ENCODE measurements around the gene MLN.

DNA sequence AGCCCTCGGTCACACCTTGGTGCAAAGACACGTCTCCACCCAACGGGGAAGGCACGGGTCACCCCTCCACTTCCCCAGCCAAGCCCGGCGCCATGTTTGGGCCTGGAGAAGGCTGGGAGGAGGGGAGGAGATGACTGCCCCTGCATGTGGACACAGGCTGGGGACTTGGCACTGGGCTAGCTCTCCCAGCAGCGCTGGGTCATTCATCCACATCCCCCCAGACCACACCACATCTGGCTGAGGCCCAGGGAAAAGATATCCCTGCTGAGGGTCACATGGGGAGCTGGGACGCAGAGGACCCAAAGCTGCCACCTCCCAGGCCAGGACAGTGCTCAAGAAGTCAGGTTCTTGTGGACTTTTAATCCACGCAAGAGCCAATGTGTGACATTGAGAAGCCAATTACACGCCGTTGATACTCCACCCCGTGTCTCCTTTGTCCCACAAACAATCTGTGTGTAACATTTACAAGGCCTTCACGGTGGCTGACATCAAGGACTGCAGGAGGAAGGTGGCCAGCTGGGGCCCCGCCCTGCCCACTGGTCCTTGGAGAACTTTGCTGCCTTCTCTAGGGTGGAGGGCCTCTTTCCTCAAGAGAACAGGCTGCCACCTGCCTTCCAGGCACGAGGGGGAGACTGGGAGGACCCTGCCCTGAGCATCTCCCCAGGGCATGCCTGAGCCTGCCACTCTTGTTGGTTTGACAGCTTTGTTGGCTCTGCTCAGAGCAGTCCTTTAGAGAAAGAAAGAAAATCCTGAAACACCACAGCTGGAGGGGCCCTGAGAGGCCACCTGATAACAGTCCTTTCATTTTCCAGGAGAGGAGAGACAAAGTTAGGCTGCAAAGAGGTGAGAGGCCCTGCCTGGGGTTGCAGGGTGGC, 51.8 kb downstream of the MLN start:
- TF ChIP-seq, protein P1, sequence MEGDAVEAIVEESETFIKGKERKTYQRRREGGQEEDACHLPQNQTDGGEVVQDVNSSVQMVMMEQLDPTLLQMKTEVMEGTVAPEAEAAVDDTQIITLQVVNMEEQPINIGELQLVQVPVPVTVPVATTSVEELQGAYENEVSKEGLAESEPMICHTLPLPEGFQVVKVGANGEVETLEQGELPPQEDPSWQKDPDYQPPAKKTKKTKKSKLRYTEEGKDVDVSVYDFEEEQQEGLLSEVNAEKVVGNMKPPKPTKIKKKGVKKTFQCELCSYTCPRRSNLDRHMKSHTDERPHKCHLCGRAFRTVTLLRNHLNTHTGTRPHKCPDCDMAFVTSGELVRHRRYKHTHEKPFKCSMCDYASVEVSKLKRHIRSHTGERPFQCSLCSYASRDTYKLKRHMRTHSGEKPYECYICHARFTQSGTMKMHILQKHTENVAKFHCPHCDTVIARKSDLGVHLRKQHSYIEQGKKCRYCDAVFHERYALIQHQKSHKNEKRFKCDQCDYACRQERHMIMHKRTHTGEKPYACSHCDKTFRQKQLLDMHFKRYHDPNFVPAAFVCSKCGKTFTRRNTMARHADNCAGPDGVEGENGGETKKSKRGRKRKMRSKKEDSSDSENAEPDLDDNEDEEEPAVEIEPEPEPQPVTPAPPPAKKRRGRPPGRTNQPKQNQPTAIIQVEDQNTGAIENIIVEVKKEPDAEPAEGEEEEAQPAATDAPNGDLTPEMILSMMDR (IDR thresholded peaks at IDR 0.05) = no peak
- TF ChIP-seq POLR2A (IDR thresholded peaks at IDR 0.05) = no peak
